Left forelimb (tissue), 1 donor: ENCODE data around the gene RNF152.
"Not testable (repeated sequence)": the region's sequence is repeated elsewhere in the genome, so short reads cannot be mapped to it uniquely, and the experiment has no call there.

Source experiments
- DNase-seq: peaks from one replicate; pipeline ENCODE4 v3.0.0-alpha.2; 2018; ENCODE audit warnings: low spot score

RNF152 gene

DNA sequence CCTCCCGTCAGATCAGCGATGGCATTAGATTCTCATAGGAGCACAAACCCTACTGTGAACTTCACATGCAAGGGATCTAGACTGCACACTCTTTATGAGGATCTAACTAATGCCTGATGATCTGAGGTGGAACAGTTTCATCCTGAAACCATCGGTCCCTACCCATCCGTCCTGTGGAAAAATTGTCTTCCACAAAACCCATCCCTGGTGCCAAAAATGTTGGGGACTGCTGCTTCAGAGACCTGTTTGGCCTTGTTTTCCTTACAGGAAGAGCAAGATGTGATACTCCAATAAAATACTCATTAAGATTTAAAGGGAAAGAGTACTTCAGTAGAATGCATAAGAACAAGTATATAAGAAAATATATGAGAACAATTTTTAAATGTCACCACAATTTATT, 71.1 kb downstream of the RNF152 start:
- DNase-seq, result no peak

DNA sequence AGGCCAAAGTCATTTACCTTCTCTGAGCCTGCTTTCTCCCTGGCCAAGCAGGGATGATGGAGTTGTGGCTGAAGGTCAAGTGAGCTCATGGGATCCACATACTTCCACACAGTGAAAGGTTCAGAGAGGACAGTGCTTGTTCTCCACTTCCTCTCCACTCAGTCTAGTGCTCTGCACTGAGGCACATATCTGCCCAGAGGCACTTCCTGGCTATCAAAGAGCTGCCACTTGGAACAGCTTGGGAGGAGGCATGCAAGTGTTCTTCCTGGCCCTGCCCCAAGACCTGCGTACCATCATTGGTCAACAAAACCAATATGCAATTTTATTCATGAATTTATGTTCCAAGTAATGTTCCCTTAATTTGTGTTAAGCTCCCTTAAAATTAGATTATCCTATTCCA, 71.9 kb downstream of the RNF152 start:
- no peak for DNase-seq

DNA sequence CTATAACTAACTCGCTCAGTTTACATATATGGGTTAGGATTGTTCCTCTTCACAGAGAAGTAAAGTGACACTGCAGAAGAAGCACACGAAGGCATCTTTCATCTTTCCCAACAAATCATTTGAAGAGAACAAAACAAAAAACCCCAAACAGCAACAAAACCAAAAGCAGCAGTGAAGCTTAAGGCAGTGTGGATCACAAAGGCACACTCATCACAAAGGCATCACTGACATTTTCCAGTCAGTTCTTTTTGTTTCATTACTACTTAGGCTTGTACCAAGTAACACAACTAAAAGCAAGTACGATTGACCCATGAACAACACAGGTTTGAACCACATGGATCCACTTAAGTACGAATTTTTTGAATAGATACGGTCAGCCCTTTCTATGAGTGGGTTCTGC, 75.7 kb downstream of the RNF152 start:
- DNase-seq, result no peak

DNA sequence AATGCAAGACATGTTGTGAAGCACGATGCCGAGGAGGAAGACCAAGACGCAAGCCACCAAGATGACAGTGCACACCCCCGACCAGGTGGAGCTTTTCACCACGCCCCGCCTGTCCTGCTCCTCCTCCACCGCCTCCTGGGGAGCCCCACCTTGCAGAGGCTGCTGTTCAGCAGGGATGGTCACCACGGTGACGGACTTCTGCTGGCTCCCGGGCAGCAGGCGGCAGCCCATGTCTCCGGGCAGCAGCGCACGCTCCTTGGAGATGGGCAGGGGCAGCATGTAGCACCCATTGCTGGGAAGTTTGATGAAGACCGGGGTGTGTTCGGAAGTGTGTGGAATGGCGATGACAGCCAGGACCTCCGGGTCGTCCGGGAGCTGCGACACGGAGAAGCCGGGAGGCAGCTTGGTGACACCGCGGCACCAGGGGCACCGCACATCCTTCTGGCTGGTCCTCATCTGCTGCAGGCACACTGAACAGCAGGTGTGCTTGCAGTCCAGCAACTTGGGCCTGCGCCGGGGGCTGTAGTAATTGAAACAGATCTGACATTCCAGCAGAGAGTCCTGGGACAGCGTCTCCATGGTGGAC, 76.8 kb downstream of the RNF152 start:
- no peak for DNase-seq

DNA sequence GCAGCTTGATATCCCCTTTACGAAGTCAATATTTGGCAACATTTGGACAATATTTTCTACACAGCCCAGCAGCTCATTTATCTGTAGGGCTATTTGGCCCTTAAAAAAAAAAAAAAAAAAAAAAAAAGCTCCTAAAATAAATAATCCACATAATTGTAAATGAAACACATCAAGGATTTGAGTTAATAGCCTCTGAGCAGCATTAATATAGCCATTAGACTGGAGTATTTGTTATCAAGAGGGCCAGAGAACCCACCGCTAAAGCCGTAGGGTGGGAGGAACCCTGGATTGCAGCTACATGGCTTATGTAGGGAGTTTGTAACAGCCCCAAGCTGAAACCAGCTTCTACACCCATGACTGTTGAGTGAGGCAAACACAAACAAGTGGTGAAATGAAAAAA, 84.5 kb downstream of the RNF152 start:
- DNase-seq, result no peak

DNA sequence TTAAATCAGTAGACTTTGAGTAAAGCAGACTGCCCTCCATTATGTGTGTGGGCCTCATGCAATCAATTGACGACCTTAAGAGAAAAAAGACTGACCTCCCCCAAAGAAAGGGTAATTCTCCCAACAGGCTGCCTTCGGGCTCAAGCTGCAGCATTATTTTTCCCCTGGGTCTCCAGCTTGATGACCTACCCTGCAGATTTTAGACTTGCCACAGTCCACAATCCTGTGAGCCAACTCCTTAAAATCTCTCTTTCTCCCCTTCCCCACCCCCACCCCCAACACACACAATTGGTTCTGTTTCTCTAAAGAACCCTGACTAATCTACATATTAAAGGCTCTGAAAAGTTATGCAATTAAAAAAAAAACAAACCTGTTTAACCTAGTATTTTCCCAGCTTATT, 89.4 kb downstream of the RNF152 start:
- no peak for DNase-seq

DNA sequence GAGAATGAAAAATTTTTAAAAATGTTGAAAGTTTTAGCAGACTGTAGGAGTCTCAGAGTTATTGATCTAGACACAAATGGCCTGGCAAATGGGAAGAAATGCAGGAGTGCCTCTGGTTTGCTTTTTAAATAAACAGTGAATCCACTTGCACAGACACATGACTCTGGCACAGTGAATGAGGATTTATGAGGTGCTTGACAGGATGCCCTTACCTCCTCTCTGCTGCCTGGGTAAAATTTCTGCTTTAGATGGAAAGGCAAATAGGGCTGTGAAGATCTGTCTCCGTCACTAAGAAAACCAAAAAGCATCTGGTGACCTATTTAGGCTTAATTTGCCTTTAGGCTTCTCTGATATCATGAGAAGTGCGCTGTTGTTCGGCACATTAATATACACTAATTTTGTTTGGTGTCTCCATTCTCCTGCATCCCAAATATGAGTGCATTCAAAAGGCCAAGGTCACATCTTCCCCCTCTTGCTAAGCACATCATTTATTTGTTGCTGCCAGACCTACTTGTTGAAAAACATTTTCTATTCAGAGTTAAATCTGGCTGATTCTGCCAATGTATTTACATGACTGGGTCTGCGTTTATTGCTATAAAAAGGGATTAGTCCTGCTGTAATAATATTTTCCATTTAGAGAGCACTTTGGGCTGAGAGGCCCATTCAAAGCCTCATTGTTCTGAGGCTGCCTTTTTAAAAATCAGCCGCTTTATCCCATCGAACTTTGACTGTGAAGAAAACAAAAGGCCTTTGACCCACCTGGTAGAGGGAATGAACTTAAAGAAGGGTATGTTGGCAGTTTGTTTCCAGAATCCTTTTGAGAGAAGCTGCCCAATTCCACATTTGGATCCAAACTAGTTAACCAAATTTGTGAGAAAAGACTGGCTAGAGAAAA, 94.9 kb downstream of the RNF152 start:
- DNase-seq, result no peak

DNA sequence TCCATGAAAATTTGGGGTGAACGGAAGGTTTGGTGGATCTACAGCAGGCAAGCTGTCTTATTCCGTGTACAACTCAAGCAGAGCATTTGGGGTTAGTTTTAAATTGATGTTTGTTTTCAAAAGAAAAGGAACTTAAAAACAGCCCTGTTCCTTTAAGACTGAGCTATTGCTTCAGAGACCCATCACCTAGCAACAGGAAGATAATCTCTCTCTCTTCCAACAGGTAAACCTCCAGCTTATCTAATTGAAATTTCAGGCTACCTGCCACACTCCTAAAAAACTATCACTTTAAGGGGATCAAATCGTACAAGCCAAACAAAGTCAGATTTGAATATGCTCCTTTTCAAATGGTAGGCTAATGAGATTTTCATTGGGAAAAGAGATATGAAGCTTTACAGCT, 101.8 kb downstream of the RNF152 start:
- no peak for DNase-seq

DNA sequence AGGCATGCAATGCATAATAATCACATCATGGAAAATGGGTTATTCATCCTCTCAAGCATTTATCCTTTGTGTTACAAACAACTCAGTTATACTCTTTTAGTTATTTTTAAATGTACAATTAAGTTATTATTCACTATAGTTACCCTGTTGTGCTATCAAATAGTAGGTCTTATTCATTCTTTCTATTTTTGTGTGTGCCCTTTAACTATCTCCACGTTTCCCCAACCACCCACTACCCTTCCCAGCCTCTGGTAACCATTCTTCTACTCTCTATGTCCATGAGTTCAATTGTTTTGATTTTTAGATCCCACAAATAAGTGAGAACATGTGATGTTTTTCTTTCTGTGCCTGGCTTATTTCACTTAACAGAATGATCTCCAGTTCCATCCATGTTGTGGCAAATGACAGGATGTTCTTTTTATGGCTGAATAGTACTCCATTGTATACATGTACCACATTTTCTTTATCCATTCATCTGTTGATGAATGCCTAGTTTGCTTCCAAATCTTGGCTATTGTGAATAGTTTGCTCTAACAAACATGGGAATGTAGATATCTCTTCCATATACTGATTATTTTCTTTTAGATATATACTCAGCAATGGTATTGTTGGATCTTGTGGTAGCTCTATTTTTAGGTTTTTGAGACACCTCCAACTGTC, 105.7 kb downstream of the RNF152 start:
- DNase-seq, result not testable (repeated sequence)

DNA sequence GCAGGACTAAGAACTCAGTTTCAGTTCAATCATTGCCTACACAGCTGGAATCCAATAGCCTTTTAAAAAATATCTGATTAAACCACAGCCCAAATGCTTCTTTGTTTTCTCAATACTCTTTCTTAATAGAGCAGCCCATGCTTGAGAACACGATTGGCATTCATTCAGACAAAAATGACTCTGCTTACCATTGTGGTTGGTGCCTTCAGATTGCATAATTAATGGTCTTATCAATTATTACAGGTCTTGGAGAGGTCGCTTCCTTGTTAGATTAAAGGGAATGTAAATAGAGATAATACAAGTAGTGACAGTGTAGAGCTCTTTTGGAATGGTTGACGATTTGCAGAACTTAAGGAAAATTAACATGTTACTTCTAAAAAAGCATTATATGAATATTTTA, 107.2 kb downstream of the RNF152 start:
- DNase-seq, result no peak

DNA sequence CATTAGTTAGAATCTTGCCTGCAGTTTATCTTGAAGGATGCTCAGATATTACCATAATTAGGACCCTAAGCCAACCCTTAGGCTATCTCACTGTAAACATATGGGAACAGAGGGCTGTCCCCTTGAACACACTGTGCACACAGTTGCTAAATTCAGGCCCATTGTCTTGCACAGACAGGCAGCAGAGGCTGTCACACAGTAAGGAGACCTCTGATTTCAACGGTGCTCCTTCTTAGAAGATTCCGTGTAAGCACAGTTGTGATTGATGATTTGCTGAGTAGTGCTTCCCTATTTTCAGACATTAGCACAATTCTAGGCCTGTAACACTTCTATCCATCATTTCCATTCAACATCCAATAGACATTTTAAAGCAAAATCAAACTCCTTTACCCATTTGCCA, 108.0 kb downstream of the RNF152 start:
- DNase-seq, result no peak

DNA sequence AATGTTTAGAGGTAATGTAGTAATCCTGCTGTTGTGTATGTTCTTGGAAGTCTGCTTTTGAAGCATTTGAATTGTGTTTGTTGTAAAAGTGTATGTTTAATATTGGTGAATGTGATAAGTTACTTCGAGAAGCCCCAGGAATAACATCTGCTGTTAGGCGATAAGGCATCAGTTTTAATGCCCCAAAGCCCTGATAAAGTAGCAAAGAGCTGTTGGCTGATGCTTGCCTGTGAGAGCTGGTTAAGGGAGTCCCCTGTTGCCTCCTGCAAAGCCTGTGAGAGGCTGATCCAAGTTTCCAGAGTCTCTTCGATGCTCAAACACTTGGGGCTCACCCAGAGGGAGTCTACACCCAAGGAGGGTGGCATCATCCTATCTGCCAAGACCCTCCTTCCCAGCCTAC, 110.3 kb downstream of the RNF152 start:
- no peak for DNase-seq

DNA sequence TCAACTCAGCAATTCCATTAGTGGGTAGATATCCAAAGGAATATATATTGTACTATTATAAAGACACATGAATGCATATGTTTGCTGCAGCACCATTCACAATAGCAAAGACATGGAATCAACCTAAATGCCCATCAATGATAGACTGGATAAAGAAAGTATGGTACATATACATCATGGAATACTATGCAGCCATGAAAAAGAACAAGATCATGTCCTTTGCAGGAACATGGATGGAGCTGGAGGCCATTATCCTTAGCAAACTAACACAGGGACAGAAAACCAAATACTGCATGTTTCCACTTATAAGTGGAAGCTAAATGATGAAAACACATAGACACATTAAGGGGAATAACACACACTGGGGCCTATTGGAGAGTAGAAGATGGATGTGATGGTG, 116.6 kb downstream of the RNF152 start:
- not testable (repeated sequence) for DNase-seq

DNA sequence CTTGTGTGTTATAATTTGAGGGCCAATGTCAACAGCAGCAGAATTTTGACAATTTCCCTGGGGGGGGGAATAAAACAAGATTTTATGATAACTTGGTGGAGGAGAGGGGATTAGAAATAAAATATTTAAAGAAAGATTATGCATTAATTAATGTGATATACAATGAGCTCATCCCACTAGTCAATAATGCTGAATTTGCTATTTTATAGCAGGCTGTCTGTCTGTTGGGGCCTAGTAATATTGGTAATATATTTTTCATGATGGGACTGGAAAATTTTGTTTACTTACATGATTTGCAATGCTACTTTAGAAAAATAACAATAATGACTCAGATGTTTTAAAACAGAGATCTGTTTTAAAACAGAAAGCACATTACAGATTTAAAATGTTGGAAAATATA, 118.0 kb downstream of the RNF152 start:
- DNase-seq, result no peak

DNA sequence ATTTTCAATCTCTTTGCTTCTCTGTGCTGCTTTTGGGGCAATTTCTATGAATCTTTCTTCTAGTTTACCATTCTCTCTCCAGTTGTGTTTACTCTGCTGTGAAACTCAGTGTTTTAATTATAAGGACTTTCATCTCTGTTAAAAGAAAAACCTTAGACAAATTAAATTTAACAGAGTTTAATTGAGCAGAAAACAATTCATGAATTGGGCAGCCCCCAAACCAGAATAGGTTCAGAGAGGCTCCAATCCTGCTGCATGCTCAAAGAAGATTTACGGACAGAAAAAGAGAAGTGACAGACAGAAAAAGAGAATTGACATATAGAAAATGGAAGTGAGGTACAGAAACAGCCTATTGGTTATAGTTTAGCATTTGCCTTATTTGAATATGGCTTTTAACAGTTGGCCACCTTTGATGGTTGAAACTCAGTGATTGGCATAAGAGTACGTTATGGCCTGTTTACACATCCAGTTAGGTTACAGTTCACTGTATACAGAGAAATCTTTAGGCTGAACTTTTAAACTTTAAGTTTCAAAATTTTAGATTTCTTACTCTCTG, 120.4 kb downstream of the RNF152 start:
- no peak for DNase-seq

DNA sequence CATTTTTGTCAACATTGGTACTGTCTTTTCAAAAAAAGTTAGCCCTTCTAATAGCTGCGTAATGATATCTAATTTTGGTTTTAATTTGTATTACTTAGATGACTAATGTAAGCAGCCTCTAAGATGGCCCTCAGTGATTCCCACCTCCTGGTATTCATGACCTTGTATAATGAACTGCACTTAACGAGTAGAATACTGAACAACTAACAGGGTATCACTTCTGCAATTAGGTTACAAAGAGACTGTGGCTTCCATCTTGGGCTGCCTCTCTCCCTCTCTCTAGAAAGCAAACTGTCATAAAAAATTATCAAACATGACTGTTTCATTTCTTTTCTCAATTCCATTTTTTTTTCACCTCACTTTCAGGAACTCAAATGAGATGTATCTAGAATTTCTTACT, 120.9 kb downstream of the RNF152 start:
- DNase-seq, result no peak

DNA sequence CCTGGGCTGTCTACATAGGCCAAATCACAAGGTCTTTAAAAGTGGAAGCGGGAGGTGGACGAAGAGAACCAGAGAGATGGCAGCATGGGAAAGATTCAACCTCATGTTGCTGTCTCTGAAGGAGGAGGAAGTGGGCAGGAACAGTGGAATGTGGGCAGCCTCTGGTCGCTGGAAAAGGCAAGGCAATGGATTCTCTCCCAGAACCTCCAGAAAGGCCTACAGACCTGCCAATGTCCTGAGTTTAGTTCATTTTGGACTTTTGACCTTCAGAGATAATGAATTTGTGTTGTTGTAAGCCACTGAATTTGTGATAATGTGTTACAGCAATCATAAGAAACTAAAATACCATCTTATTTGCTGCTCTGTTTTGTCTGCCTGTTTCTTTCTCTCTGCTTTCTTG, 122.5 kb downstream of the RNF152 start:
- no peak for DNase-seq

DNA sequence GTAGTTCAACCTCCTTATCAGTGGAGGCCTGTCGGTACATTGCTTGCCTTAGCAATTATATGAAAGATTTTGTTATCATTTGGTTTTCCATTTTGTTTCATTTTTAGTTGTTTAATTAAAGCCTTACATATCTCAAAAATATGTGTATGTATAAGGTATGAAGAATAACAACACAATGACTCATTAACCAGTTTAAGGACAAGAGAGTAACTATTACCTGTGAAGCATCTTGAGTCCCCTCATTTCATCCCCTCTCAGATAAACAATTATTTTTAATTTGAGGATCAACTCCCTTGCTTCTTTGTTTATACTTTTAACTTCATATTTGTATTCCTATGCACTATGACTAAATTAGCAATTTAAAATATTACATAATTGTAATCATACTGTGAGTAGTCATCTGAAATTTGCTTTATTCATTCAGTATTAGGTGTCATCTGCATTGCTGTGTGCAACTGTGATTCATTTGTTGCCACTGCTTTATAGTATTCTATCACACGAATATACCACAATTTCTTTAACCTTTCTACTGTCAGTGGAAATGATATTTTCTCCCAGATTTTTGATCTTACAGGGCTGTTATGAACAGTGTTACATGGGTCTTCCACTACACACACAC, 126.4 kb downstream of the RNF152 start:
- DNase-seq, result no peak

DNA sequence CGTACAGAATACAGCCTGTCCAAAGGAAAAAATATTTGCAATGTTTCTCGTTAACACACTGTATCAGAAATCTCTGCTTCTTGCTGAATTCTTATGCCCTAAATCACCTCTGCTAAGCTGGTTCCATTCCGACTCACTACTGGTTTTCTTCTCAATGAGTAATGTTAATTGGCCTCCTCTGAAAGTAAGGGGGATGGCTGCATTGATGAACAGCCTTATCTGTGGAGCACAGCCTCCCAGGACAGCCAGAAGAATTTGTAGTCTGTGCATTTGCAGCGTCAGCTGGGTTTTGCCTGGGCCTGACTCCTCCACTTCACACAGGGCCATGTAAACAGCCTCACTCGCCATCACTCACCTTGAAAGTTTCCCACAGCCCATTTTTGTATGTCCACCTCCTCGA, 127.7 kb downstream of the RNF152 start:
- DNase-seq, result no peak

DNA sequence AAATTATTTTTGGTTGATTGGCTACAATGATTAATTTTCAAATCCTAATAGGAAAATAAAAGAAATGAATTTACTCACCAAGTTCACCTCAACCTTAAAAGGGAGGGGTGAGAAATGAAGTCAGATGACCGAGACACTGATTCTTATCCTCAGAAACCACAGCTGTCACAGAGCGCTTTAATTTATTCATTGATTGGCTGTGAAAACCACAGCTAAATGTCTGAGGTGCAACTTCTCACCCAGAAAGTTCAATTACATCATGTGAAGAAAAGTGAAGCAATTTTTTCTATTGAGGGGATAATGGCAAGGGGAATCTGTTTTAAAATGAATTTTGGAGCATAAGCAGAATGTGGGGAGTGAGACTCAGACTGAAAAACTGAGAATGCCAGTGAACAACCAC, 128.4 kb downstream of the RNF152 start:
- DNase-seq, result no peak

DNA sequence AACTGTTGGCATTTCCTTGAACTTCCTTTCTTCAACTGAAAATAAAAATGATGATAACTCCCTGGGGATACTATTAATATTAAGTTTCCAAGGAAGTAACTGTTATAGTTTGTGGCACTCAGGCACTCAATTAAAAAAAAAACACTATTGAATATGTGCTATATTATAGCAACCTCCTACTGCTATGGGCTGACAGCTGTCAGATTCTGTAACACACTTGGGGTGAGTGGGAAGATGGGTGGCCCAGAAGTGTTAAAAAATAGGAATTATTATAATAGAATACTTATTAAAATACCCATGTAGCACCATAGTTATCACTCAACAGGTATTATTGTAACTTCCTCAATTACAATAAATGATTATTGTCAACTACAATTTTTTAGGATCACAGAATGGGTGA, 130.9 kb downstream of the RNF152 start:
- DNase-seq, result no peak
